CD4-positive, alpha-beta T cell treated with Interleukin-10 for 1 hour (primary cell): ENCODE data around the gene MYO16.

ENCODE experiments used
- DNase-seq: peaks from one replicate; pipeline ENCODE4 v3.0.0-alpha.2; 2020

The MYO16 gene

DNA sequence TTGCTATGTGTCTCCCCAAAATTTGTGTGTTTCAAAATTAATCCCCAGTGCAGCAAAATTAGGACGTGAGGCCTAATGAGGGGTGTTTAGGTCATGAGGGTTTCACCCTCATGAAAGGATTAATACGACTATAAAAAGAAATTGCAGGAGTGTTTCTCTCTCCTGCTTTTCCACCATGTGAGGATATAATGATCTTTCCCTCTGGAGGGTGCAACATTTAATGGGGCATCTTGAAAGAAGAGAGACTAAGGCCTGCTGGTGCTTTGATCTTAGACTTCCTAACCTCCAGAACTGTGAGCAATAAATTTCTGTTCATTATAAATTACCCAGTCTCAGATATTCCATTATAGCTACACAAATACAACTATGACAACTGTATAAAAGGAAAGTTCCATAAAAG, 183.2 kb downstream of the MYO16 start:
- DNase-seq = no peak

DNA sequence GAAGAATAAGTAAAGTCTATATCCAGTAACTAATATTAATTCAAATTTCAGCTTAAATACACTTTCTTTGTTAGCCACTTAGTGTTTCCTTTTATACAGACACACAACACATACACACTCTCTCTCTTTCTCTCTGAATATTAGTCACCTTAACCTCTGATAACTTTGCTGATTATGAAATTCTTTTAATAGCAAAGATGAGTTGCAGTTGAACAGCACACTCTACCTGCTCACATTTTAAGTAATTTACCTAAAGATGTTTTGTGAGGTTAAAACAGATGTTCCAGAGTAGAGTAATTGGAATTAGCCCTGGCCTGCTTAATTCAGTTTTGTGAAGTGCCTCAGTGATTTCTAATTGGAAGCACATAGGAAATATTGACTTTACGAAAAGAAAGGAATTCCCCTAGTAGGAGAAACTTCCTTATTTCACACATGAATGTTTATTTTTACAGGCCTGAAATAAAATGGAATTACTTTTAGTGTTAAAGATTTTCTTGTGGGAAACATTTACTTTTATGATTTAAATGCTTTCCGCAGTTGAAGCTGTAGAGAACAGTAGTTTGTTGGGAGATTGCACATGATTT, 184.3 kb downstream of the MYO16 start:
- DNase-seq = no peak

DNA sequence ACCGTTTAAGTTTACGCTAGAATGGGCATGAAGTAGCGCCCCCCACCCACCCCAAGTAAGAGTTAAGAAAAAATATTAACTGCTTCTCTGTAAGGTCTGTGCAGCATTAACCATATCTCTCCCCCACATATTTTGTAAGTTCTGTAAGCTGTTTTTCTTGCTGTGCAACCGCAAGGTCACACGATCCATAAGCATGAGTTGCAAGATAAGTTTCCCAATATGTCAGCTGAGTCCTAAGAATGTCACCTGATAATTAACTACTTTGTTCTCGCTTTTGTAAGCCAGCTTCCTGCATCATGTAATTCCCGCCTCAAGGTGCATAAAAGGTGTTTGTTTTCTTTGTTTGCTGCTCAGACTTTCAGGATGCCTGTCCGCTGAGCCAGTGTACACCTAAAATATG, 187.0 kb downstream of the MYO16 start:
- no peak for DNase-seq

DNA sequence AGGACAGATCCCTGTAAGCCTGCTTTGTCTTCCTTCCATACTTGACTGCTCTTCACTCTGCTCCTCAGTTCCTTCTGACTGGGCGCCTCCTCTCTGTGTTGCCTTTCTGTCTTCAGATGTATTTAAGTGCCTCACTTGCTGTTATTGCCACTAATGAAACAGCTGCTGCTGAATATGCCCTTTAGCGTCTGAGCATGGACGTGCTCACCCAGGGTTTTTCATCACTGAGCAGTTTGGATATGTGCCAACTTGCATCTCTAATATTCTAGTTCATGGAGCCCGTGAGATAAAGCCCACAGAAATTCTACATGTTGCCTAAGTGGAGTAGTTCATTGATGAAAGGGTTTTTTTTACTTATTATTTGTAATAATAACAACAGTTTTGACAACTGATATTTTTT, 198.2 kb downstream of the MYO16 start:
- DNase-seq = no peak

DNA sequence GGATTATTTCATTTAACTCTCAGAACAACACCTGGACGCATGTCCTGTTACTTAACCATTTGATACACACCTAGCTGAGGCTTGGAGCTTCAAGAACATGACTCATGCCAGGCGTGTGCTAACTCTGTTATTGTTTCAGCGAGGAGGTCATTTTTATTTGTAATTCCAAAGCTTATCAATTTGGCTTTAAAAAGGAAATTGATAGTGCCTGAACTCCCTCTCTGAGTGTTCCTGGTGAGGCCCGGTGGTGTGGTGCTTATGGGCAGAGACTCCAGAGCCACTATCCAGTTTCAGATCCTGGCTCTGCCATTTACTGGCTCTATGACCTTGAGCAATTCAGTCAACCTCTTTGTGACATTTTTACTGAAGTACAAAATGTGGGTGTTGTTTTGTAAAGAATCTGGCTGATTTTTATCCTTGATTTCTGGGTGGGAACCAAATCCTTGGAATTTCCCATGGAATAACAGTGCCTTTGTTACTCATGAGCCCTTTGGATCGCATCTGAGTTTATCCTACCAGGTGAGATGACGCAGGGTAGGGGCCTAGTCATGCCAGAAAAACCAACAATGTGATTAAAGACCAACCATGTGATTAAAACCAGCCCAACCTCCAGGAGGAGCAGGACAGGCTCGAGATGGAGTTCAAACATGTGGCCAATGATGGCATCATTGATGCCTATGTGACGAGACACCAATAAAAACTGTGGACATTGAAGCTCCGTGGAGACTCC, 198.8 kb downstream of the MYO16 start:
- DNase-seq = no peak

DNA sequence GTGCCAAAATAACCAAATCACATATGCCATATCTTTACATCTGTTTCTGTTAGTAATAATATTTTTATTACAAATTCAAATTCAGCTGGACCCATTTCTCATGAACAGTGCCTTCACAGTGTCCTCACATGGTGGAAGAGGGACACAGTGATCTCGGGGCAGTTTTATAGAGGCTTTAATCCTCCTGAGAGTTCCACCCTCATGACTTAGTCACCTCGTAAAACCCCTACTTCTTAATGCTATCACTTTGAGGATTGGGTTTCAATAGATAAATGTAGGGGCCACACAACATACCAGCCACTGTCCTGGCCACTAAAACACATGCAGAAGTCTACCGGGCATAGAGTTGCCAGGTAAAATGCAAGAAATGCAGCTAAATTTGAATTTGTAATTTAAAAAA, 201.5 kb downstream of the MYO16 start:
- no peak for DNase-seq

DNA sequence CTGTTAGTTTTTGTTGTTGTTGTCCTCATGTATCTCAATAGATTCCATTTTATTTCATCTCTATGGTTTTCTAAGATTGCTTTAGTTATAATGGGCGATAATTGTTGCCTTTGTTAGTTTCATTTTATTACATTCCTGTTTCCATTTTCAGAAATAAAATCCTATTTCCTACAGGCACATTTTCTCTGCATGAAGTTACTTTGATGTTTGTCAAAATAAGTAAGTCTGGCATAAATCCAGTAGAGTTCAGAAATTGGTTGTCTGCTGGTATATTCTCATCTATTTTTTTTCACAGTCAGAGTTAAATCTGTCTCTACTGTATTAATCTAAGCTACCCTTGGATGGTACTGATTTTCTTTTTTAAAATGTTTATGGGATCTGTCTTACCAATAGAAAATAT, 204.1 kb downstream of the MYO16 start:
- no peak for DNase-seq

DNA sequence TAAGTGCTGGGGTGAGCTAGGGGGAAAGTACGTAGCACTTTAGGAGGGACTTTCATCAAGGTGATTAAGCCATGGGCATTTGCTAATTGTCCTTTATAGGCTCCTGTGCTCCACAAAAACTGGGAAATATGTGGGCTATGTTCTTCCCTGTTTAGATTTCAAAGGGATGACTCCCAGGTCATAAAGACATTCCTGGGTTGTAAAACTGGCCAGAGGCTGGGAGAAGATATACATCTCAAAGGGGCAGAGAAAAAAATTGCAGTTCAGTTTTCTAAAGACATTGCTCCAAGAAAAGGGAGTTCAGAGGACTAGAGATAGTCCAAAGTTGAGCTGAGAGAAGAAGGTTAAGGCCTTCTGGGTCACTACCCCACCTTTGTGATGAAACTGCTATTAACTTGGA, 204.8 kb downstream of the MYO16 start:
- DNase-seq = no peak

DNA sequence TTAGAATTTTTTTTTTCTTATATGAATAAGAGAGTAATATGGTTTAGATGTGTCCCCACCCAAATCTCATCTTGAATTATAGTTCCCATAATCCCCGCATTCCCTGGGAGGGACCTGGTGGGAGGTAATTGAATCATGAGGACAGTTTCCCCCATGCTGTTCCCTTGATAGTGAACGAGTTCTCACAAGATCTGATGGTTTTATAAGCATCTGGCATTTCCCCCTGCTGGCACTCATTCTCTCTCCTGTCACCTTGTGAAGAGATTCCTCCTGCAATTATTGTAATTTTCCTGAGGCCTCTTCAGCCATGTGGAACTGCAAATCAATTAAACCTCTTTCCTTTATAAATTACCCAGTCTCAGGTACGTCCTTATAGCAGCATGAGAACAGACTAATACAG, 205.7 kb downstream of the MYO16 start:
- DNase-seq = no peak

DNA sequence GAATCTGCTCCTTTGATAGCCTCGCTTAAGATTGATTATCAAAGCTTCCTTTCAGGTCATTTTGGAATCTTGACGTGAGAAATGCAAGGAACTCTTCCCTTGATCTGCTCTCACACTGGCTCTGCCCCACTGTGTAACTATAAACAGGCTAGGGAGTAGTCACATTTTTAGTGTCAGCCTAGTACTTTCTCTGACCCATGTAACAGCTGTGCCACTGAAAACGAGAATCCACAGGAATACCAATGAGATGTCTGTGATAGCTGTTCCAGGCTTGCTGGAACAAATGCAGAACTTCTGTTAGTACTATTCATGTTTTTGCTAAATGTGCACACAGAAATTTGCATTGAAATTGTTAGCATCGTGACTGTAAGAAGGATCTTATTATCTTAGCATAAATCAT, 221.3 kb downstream of the MYO16 start:
- DNase-seq = no peak

DNA sequence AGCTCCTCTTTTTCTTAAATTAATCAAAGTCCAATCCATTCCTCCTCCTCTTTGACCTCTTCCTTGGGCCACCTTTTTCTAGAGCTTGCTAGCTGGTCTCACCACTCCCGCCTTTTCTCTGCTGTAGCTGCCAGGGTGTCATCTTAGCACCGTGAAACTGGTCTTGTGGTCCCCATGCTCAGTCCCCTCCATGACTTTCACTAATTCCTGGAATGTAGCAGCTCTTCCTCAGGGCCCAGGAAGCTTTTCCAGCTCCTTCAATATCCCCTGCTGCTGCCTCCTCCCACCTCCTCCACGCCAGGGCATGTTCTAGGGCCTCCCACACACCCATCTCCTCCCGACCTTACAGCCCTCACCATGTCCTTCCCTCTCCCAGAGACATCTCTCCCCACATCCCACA, 222.2 kb downstream of the MYO16 start:
- no peak for DNase-seq

DNA sequence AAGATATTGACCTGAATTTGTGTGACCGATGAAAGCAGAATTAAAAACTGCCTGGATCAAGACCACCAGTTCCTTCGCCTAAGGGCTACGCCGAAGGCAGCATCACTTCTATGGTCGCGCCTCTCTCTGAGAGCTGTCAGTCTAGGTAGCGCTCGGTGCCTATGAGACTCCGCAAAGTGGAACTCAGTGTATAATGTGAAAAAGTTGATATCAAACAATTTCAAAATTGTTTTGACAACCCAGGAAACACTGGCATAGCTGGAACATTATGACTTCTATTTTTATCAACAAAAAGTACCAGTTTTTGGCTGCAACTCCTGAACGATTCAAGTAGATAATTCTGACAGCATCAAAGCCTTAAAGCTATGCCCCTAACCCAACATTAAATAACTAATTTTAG, 223.6 kb downstream of the MYO16 start:
- DNase-seq = no peak

DNA sequence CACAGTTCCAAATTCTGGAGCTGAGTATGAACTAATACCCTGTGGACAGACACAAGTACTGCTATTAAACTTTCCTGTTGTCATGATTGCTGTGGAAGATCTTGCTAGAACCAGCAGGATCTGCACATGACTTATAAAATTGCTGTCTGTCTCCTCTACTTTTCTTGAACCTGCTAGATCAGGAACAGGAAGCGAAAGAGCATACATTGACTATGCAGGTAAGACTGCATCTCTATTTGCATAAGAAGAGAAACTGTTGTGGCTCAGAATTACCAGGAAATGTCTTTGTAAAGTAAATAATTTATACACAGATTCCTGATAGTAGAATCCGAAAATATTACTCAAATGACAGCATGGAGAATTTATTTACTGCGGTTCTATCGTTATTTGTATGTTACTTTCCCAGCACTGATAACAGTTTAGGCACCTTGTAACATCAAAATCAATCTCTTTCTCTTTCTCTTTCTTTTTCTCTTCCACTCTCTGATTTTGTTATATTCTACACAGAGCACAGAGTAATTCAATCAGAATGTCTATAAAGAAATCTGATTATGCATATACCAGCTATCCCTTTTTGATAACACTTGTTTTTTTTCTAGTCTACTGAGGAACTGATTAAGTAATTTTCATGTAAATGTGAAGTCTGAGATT, 226.5 kb downstream of the MYO16 start:
- DNase-seq = no peak

DNA sequence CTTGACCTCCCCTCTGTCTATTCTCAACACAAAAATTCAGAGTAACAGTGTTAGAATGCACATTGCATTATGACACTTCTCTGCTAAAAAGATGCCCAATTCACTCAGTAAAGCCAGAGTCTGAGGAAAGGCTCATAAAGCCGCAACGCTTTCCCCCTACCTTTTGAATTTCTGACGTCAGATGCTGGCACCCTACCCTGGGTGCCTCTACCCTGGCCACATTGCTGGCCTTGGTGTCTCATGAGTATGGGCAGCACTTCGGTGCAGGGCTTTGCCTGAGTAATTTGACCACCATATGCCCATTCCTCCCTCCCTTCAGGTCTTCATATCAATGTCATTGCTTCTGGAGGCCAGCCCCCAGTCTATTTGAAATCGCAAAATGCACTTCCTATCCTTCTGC, 229.3 kb downstream of the MYO16 start:
- no peak for DNase-seq

DNA sequence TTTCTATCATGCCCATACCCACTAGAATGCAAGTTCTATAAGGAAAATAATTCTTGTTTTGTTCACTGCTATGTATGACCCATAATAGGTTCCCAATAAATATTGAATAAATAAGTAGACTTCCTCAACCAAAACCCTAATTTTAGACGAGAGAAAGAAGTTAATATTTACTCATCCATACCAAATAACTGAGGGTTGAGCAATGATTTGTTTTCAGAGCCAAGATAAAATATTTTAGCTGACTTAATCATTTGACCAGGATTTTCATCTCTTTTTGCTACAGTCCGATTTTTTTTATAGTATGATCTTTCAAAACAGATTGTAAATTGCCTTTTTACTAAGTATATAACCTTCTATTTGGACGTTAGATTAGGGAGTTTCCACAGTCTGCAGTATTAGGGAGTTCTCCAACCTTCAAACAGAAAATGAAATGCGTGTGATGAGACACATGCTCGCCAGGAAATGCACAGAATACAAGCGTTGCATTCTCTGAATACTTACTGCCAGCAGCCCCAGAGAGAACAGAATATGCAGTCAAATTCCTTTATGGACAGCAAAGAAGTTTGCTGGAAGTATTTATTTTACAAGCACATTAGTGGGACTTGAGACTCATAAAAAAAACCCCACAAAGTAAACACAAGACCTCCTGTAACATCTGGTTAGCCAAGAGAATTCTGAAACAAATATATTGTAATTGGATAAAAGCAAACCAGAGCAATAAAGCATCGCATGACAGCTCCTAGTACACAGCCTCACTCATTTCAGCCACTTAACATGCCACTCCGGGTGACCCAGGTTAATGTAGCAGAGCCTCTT, 230.0 kb downstream of the MYO16 start:
- no peak for DNase-seq

DNA sequence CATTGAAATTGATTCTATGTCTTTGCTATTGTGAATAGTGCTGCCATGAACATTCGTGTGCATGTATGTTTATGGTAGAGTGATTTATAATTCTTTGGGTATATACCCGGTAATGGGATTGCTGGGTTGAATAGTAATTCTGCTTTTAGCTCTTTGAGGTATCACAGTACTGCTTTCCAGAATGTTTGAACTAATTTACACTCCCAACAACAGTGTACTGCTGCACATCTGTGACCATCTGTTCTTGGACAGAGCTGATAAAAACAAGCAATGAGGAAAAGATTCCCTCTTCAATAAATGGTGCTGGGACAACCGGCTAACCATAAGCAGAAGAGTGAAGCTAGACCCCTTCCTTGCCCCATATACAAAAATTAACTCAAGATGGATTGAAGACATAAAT, 231.0 kb downstream of the MYO16 start:
- DNase-seq = no peak

DNA sequence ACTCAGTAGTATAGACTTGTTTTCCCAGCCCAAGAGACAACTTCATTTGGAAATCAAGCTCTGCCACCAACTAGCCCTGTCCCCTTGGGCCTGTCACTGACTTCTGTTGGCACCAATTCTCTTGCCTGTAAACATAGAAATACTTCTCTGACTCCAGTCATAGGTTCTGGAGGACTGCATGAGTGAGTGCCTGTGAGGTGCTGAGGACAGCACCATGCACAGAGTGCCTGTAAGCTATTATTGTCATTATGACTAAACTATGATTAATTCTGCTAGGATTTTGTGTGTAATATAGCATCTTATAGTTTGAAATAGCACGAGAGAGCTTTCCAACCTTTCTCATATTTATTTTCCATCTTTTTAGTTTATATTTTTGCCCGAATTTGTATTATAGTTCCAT, 247.9 kb downstream of the MYO16 start:
- DNase-seq = no peak

DNA sequence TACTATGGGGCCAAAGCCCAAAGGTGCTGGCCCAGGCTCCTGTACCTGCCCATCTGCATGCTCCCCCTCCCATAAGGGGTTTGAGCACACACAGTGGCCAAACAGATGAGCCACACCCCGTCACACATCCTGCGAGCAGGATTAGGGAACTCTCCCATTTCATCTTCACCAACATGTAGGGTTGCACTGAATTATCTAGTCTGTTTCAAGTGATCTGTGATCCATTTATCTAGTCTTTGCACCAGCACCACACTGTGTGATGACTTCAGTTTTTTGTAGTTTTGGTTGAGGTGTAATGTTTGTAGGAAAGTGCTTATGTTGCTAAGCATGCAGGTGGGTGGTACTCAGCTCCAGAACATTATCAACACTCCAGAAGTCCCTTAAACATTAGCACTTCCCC, 249.3 kb downstream of the MYO16 start:
- no peak for DNase-seq

DNA sequence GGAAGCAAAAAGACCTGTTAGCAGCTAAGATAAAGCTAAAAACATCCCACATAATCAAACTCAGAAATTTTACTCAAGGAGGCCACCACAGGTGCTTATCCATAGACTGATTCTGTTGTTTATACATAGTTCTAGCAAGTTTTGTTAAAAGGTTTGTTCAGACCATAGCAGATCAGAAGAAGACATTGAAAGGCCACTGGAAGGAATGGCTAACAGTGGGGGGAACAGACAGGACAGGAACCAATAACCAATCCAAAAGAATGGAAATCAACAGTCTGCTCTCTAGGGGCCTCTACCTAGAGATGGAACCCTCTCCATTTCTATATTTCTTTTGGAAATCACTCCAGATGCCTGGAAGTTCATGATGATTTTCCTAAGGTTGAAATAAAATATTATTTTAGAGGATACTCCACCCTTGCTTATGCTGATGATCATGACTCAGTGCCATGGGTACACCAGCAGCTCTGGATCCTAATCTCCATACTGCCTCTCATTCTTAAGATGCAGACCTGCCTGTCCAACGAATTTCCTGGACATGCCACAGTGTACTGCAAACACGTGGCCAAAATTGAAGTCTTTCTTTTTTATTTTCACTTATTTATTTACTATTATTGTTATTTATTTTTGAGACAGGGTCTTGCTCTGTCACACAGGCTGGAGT, 260.0 kb downstream of the MYO16 start:
- DNase-seq = no peak

DNA sequence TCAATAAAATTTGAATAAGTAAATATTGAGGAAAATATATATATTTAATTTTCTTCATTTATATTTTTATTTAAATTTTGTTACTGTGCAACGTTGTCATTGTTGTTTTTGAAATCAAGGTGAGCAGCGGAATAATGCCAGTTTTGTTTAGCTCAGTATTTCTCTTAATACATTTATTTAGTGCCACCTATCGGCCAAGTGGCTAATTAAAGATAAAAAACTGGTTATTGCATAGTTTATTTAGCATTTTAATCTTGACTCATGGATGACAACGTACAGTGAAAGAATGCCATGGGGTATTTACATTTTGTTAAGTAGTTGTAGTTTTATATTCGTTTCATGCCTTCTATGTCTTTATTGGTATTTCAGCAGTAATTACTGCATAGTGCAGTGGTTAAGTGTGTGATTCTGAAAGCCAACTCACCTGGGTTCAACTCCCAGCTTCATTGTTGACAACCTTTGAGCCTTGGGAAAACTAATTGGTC, 265.9 kb downstream of the MYO16 start:
- peak; percentile 39 for DNase-seq

DNA sequence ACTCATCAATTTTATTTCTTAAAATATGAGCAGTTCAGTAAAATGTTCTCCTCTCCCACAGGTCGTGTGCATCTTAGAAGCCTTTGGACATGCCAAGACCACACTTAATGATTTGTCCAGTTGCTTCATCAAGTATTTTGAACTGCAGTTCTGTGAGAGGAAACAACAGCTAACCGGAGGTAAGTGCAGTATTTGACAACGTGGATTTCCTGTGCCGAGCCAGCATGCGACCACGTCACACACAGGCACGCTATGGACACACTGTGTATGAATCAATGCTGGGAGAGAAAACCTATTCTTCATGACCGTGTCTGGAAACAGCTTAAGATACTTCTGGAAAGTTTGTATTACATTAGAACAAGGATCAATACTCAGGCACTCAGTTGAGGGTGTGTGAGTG, 268.5 kb downstream of the MYO16 start:
- no peak for DNase-seq

DNA sequence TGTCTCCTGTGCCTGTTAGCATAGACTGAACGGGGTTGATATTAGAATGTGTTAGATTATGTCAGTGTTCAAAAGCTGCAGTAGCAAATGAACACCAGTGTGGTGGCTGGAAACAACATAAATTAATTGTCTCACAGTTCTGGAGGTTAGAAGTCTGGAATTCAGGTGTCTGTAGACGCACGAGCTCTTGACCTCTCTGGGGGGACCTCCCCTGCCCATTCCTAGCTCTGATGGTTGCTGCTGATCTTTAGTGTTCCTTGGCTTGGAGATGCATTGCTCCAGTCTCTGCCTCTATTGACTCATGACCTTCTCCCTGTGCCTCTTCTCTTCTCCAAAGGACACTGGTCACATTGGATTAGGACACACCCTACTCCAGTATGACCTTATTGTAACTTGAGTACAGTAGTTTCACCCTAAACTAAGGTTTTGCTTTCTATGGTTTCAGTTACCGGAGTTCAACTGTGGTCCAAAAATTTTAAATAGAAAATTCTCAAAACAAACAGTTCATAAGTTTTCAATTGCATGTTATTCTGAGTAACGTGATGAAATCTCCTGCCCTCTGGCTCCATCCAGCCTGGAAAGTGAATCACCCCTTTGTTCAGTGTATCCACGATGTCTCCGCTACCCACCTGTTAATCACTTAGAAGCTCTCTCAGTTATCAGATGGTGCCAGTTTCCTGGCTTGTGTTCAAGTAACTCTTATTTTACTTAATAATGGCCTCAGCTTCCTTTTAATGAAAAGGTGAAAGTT, 273.2 kb downstream of the MYO16 start:
- no peak for DNase-seq
